GM12801 (cell line): ENCODE results near the gene MLLT10.

Source experiments
- CTCF ChIP-seq: IDR thresholded peaks from one replicate; pipeline ENCODE4 v1.5.1; 2011; ENCODE audit warnings: control low read depth; ENCODE audit not compliant: insufficient read length; ENCODE audit errors: extremely low read depth

Gene MLLT10

GRCh38 chr10:21572578-21572977, 38.5 kb downstream of the MLLT10 start:
- no peak for TF ChIP-seq CTCF

- no peak for TF ChIP-seq CTCF
Measured at GRCh38 chr10:21579291-21579690, 45.3 kb downstream of the MLLT10 start.

GRCh38 chr10:21584834-21585530, 51.0 kb downstream of the MLLT10 start:
- TF ChIP-seq CTCF, result no peak

GRCh38 chr10:21587391-21587790, 53.4 kb downstream of the MLLT10 start:
- no peak for TF ChIP-seq CTCF

- TF ChIP-seq CTCF, result no peak
Measured at GRCh38 chr10:21593986-21594385, 60.0 kb downstream of the MLLT10 start.

GRCh38 chr10:21599582-21599981, 65.5 kb downstream of the MLLT10 start:
- no peak for TF ChIP-seq CTCF

- TF ChIP-seq CTCF, result no peak
Measured at GRCh38 chr10:21600804-21601433, 66.9 kb downstream of the MLLT10 start.
